GM18517 (cell line): ENCODE measurements around the gene UGCG.
A peak's percentile ranks its signal among the peaks of the same experiment; 100 is the strongest.
"Not testable (repeated sequence)": the region's sequence is repeated elsewhere in the genome, so short reads cannot be mapped to it uniquely, and the experiment has no call there.

ENCODE experiments used
- ATAC-seq: cut with Tn5 transposase; IDR thresholded peaks from one replicate; pipeline ENCODE4 v1.9.1; 2021; ENCODE audit warnings: mild to moderate bottlenecking, moderate library complexity; ENCODE audit not compliant: unreplicated experiment

UGCG gene

GRCh38 chr9:111890334-111890733 is 6.3 kb upstream of the UGCG start:
- no peak for ATAC-seq

- ATAC-seq: not testable (repeated sequence)
Measured at GRCh38 chr9:111890867-111891266, 5.7 kb upstream of the UGCG start.

- ATAC-seq: no peak
Measured at GRCh38 chr9:111891910-111892499, 4.6 kb upstream of the UGCG start.

- peak; percentile 33 for ATAC-seq
Measured at GRCh38 chr9:111896942-111897600, 457 bp downstream of the UGCG start.

GRCh38 chr9:111897601-111898137 is 1.1 kb downstream of the UGCG start:
- ATAC-seq: peak; percentile 46

- no peak for ATAC-seq
Measured at GRCh38 chr9:111898331-111899096, 1.9 kb downstream of the UGCG start.

GRCh38 chr9:111900151-111900857 is 3.7 kb downstream of the UGCG start:
- ATAC-seq: no peak

- ATAC-seq: no peak
Measured at GRCh38 chr9:111900858-111901612, 4.4 kb downstream of the UGCG start.

GRCh38 chr9:111902391-111903139 is 6.0 kb downstream of the UGCG start:
- ATAC-seq: no peak

GRCh38 chr9:111903535-111903934 is 6.9 kb downstream of the UGCG start:
- not testable (repeated sequence) for ATAC-seq

GRCh38 chr9:111904026-111904425 is 7.4 kb downstream of the UGCG start:
- ATAC-seq: no peak

- ATAC-seq: no peak
Measured at GRCh38 chr9:111904891-111905291, 8.3 kb downstream of the UGCG start.

- no peak for ATAC-seq
Measured at GRCh38 chr9:111907147-111907546, 10.5 kb downstream of the UGCG start.

GRCh38 chr9:111909444-111909843 is 12.8 kb downstream of the UGCG start:
- ATAC-seq: peak; percentile 46

- ATAC-seq: no peak
Measured at GRCh38 chr9:111910428-111910827, 13.8 kb downstream of the UGCG start.

GRCh38 chr9:111913159-111913558 is 16.5 kb downstream of the UGCG start:
- no peak for ATAC-seq

GRCh38 chr9:111914749-111915424 is 18.3 kb downstream of the UGCG start:
- ATAC-seq: no peak

- ATAC-seq: no peak
Measured at GRCh38 chr9:111915425-111915758, 18.8 kb downstream of the UGCG start.

GRCh38 chr9:111916234-111916645 is 19.6 kb downstream of the UGCG start:
- ATAC-seq: peak; percentile 67
